HG03103 (cell line): ENCODE results near the gene ATP5PB.

Experiments used
- ATAC-seq: cut with Tn5 transposase; IDR thresholded peaks from one replicate; pipeline ENCODE4 v1.9.1; 2021; ENCODE audit warnings: low read depth; ENCODE audit not compliant: unreplicated experiment

Gene ATP5PB

GRCh38 chr1:111446546-111446945 is 2.7 kb upstream of the ATP5PB start:
- no peak for ATAC-seq

GRCh38 chr1:111446967-111447892 is 2.0 kb upstream of the ATP5PB start:
- no peak for ATAC-seq

- ATAC-seq = no peak
These were observed 764 bp upstream of the ATP5PB start for GRCh38 chr1:111448482-111448917.

- ATAC-seq = no peak
These were observed 396 bp downstream of the ATP5PB start for GRCh38 chr1:111449703-111450017.

GRCh38 chr1:111450185-111450584 is 921 bp downstream of the ATP5PB start:
- no peak for ATAC-seq

- no peak for ATAC-seq
These were observed 3.3 kb downstream of the ATP5PB start for GRCh38 chr1:111452581-111452980.

- no peak for ATAC-seq
These were observed 4.4 kb downstream of the ATP5PB start for GRCh38 chr1:111453706-111454105.

GRCh38 chr1:111454859-111455641 is 5.8 kb downstream of the ATP5PB start:
- ATAC-seq = no peak

- ATAC-seq = no peak
These were observed 6.4 kb downstream of the ATP5PB start for GRCh38 chr1:111455642-111456031.

GRCh38 chr1:111461765-111462164 is 12.5 kb downstream of the ATP5PB start:
- ATAC-seq = no peak

- ATAC-seq = no peak
These were observed 13.2 kb downstream of the ATP5PB start for GRCh38 chr1:111462370-111463028.

- ATAC-seq = no peak
These were observed 13.9 kb downstream of the ATP5PB start for GRCh38 chr1:111463029-111463683.

GRCh38 chr1:111465754-111466153 is 16.5 kb downstream of the ATP5PB start:
- ATAC-seq = no peak

GRCh38 chr1:111466480-111466879 is 17.2 kb downstream of the ATP5PB start:
- ATAC-seq = no peak

- no peak for ATAC-seq
These were observed 18.8 kb downstream of the ATP5PB start for GRCh38 chr1:111467865-111468716.

- no peak for ATAC-seq
These were observed 19.4 kb downstream of the ATP5PB start for GRCh38 chr1:111468717-111469100.

- no peak for ATAC-seq
These were observed 20.3 kb downstream of the ATP5PB start for GRCh38 chr1:111469539-111469938.

- no peak for ATAC-seq
These were observed 21.3 kb downstream of the ATP5PB start for GRCh38 chr1:111470596-111470995.

- ATAC-seq = no peak
These were observed 21.7 kb downstream of the ATP5PB start for GRCh38 chr1:111471012-111471411.

GRCh38 chr1:111471538-111471937 is 22.3 kb downstream of the ATP5PB start:
- ATAC-seq = no peak
